ENCODE measurements around the gene ADGRD1. TPM values are rescaled to one million over a fixed set of nuclear protein-coding genes. Genes with fewer than 3 reads are reported as not detected.

ADGRD1 gene
- polyA plus RNA-seq, 3 donors: 4.7 to 17.9 (median 4.9) TPM

- H3K9me3 Mint-ChIP-seq: no peaks in the 10 kb centered on the region
- H3K4me3 Mint-ChIP-seq: no peak overlapping the region
- peaks cover 6 to 16% (median 7%) of the 10 kb centered on the region in 3 donors for H3K27me3 Mint-ChIP-seq (ENCODE audit: low read depth in 3 of 3)
- intact Hi-C loops (cut with micrococcal nuclease): no loop called here
- Histone ChIP-seq H3K27me3 (ENCODE audit: control insufficient read depth in 2 of 2, insufficient read depth in 2 of 2, low read length in 2 of 2) (no peaks in the 10 kb centered on the region), H3K4me2 (replicated peaks; ENCODE audit: extremely low read depth, low read length, poor library complexity, severe bottlenecking) (no peak overlapping the region), H4K20me1 (ENCODE audit: insufficient read depth, low read length) (peaks cover 5% of the 10 kb centered on the region), H3K27ac (ENCODE audit: low read depth in 1 of 2, low read length in 2 of 2) (no peak overlapping the region), H3K4me3 (replicated peaks in 1 of 3; ENCODE audit: low read depth in 2 of 3, low read length in 3 of 3) (no peak overlapping the region), H3K36me3 (replicated peaks in 1 of 2; ENCODE audit: control insufficient read depth in 1 of 2, insufficient read depth in 2 of 2, low read length in 2 of 2) (no peaks in the 10 kb centered on the region), H2AFZ (ENCODE audit: insufficient read depth, low read depth, low read length, poor library complexity, severe bottlenecking) (no peak overlapping the region), H3K9ac (ENCODE audit: insufficient read depth, low read length, poor library complexity, severe bottlenecking) (no peak overlapping the region), H3K9me3 (replicated peaks in 1 of 2; ENCODE audit: control insufficient read depth in 1 of 2, insufficient read depth in 1 of 2, low read length in 2 of 2) (no peaks in the 10 kb centered on the region), H3K4me1 (ENCODE audit: control insufficient read depth in 1 of 2, insufficient read depth in 2 of 2, low read length in 2 of 2) (no peaks in the 10 kb centered on the region), H3K79me2 (ENCODE audit: insufficient read depth, low read length) (no peaks in the 10 kb centered on the region)
- H3K4me1 Mint-ChIP-seq: peaks cover 4% of the 10 kb centered on the region
- H3K27ac Mint-ChIP-seq: no peak overlapping the region
- WGBS (ENCODE audit: insufficient coverage): no CpG with 5 or more reads among the region's 2 CpGs
- no peaks in the 10 kb centered on the region for H3K36me3 Mint-ChIP-seq
- TF ChIP-seq, protein P1, sequence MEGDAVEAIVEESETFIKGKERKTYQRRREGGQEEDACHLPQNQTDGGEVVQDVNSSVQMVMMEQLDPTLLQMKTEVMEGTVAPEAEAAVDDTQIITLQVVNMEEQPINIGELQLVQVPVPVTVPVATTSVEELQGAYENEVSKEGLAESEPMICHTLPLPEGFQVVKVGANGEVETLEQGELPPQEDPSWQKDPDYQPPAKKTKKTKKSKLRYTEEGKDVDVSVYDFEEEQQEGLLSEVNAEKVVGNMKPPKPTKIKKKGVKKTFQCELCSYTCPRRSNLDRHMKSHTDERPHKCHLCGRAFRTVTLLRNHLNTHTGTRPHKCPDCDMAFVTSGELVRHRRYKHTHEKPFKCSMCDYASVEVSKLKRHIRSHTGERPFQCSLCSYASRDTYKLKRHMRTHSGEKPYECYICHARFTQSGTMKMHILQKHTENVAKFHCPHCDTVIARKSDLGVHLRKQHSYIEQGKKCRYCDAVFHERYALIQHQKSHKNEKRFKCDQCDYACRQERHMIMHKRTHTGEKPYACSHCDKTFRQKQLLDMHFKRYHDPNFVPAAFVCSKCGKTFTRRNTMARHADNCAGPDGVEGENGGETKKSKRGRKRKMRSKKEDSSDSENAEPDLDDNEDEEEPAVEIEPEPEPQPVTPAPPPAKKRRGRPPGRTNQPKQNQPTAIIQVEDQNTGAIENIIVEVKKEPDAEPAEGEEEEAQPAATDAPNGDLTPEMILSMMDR (IDR thresholded peaks at IDR 0.05): no peak
- DNase-seq: no peak
These were observed 110.3 kb downstream of the ADGRD1 start for GRCh38 chr12:131063960-131064359.

- peaks cover under 1% of the 10 kb centered on the region for H4K20me1 ChIP-seq (ENCODE audit: insufficient read depth, low read length)
- no peak overlapping the region for H2AFZ ChIP-seq (ENCODE audit: insufficient read depth, low read depth, low read length, poor library complexity, severe bottlenecking)
- Mint-ChIP-seq H3K27ac (no peak overlapping the region), H3K36me3 (no peaks in the 10 kb centered on the region), H3K9me3 (peaks cover 0 to 2% (median 0%) of the 10 kb centered on the region in 7 donors), H3K4me1 (peaks cover 4% of the 10 kb centered on the region), H3K4me3 (no peak overlapping the region), H3K27me3 (ENCODE audit: low read depth in 3 of 3) (peaks cover 3 to 16% (median 6%) of the 10 kb centered on the region in 3 donors)
- 83% methylated on average over 10 of the region's 11 CpGs for WGBS (ENCODE audit: insufficient coverage)
- no peak overlapping the region for H3K27ac ChIP-seq (ENCODE audit: low read depth in 1 of 2, low read length in 2 of 2)
- no peaks in the 10 kb centered on the region for H3K36me3 ChIP-seq (replicated peaks in 1 of 2; ENCODE audit: control insufficient read depth in 1 of 2, insufficient read depth in 2 of 2, low read length in 2 of 2)
- no peak overlapping the region for H3K4me2 ChIP-seq (replicated peaks; ENCODE audit: extremely low read depth, low read length, poor library complexity, severe bottlenecking)
- DNase-seq: no peak
- no peaks in the 10 kb centered on the region for H3K79me2 ChIP-seq (ENCODE audit: insufficient read depth, low read length)
- no peak overlapping the region for H3K4me3 ChIP-seq (replicated peaks in 1 of 3; ENCODE audit: low read depth in 2 of 3, low read length in 3 of 3)
- H3K4me1 ChIP-seq (ENCODE audit: control insufficient read depth in 1 of 2, insufficient read depth in 2 of 2, low read length in 2 of 2): no peaks in the 10 kb centered on the region
- H3K9ac ChIP-seq (ENCODE audit: insufficient read depth, low read length, poor library complexity, severe bottlenecking): no peak overlapping the region
- intact Hi-C loops (cut with micrococcal nuclease): no loop called here
- TF ChIP-seq, protein P1 (IDR thresholded peaks at IDR 0.05): no peak
- H3K27me3 ChIP-seq (ENCODE audit: control insufficient read depth in 2 of 2, insufficient read depth in 2 of 2, low read length in 2 of 2): no peaks in the 10 kb centered on the region
- H3K9me3 ChIP-seq (replicated peaks in 1 of 2; ENCODE audit: control insufficient read depth in 1 of 2, insufficient read depth in 1 of 2, low read length in 2 of 2): no peaks in the 10 kb centered on the region
These were observed 111.6 kb downstream of the ADGRD1 start for GRCh38 chr12:131065279-131065678.
